ENCODE data around the gene ATIC.

- TF ChIP-seq, protein P1, sequence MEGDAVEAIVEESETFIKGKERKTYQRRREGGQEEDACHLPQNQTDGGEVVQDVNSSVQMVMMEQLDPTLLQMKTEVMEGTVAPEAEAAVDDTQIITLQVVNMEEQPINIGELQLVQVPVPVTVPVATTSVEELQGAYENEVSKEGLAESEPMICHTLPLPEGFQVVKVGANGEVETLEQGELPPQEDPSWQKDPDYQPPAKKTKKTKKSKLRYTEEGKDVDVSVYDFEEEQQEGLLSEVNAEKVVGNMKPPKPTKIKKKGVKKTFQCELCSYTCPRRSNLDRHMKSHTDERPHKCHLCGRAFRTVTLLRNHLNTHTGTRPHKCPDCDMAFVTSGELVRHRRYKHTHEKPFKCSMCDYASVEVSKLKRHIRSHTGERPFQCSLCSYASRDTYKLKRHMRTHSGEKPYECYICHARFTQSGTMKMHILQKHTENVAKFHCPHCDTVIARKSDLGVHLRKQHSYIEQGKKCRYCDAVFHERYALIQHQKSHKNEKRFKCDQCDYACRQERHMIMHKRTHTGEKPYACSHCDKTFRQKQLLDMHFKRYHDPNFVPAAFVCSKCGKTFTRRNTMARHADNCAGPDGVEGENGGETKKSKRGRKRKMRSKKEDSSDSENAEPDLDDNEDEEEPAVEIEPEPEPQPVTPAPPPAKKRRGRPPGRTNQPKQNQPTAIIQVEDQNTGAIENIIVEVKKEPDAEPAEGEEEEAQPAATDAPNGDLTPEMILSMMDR (IDR thresholded peaks at IDR 0.05): no peak
- TF ChIP-seq POLR2A (IDR thresholded peaks at IDR 0.05): no peak
Measured at GRCh38 chr2:215315301-215315700, 3.4 kb downstream of the ATIC start.
